Lung (tissue), 12 donors: ENCODE measurements around the gene COL6A2. TPM values are rescaled to one million over a fixed set of nuclear protein-coding genes. Genes with fewer than 3 reads are reported as not detected.
A peak's percentile ranks its signal among the peaks of the same experiment; 100 is the strongest.

Source experiments
- ATAC-seq: fragments of 200-7000 bp; cut with Tn5 transposase; one replicate; pipeline ENCODE4 v1.9.1; 2020; ENCODE audit warnings: moderate number of reproducible peaks; ENCODE audit not compliant: insufficient read depth, low FRiP score
- DNase-seq, 3 donors: peaks; one replicate each; pipeline ENCODE4 v3.0.0-alpha.2; 2013 to 2017
- H3K27ac ChIP-seq, 2 donors: one replicate each; pipeline ENCODE4 v1.5.1; 2013; ENCODE audit warnings: mild to moderate bottlenecking in 2 of 2, moderate library complexity in 2 of 2, control low read depth in 1 of 2, inconsistent platforms in 1 of 2, low read depth in 1 of 2, low read length in 1 of 2
- H3K27me3 ChIP-seq, 3 donors: one replicate each; pipeline ENCODE4 v1.5.1; 2013; ENCODE audit warnings: low read length in 2 of 3; ENCODE audit not compliant: control insufficient read depth in 3 of 3, insufficient read depth in 3 of 3
- H3K36me3 ChIP-seq, 4 donors: one replicate each; pipeline ENCODE4 v1.5.1; 2013; ENCODE audit warnings: low read length in 4 of 4, mild to moderate bottlenecking in 1 of 4, moderate library complexity in 1 of 4; ENCODE audit not compliant: control insufficient read depth in 4 of 4, insufficient read depth in 4 of 4
- H3K4me1 ChIP-seq, 5 donors: one replicate each; pipeline ENCODE4 v1.5.1; 2013; ENCODE audit warnings: low read length in 5 of 5, mild to moderate bottlenecking in 2 of 5, moderate library complexity in 1 of 5; ENCODE audit not compliant: control insufficient read depth in 5 of 5, insufficient read depth in 5 of 5
- H3K4me3 ChIP-seq: one replicate; pipeline ENCODE4 v1.5.1; 2013; ENCODE audit warnings: mild to moderate bottlenecking, control low read depth, moderate library complexity
- H3K9ac ChIP-seq, 2 donors: one replicate each; pipeline ENCODE4 v1.5.1; 2013; ENCODE audit warnings: low read length in 2 of 2, control low read depth in 1 of 2; ENCODE audit not compliant: insufficient read depth in 1 of 2
- H3K9me3 ChIP-seq, 4 donors: one replicate each; pipeline ENCODE4 v1.5.1; 2013; ENCODE audit warnings: low read length in 3 of 4, mild to moderate bottlenecking in 1 of 4, moderate library complexity in 1 of 4; ENCODE audit not compliant: control insufficient read depth in 4 of 4, insufficient read depth in 3 of 4
- CTCF ChIP-seq: IDR thresholded peaks from 2 replicates; pipeline ENCODE4 v1.5.1; 2012; ENCODE audit warnings: mild to moderate bottlenecking; ENCODE audit errors: control extremely low read depth, extremely low read depth
- WGBS, 2 donors: extraction: QIAGEN DNeasy Blood & Tissue Kit; methylation state at CpG; one replicate each; pipeline ENCODE4 v1.1.7; 2013; 5-methylcytosine and 5-hydroxymethylcytosine counted together
- polyA plus RNA-seq, 2 donors: library from polyadenylated mRNA; stranded (reverse); fragments of 200-250 nt; gene quantifications; one replicate each; pipeline ENCODE4 v1.2.1, GENCODE V29; 2013
- total RNA-seq, 2 donors: library from RNA; depleted of rRNA in 1 of 2; stranded (reverse); fragments of >200 nt in 1 of 2; gene quantifications; one replicate each; pipeline ENCODE4 v1.2.1, GENCODE V29; 2014 to 2021
- donor health status: control.
- donor health status: control.
- donor health status: Bipolar disorder and iron deficiency.
- donor health status: healthy.
- donor health status: DM: yes; HTN: yes; CAD: no.

COL6A2 gene
- total and polyA plus RNA-seq, 4 donors: 192 to 466 (median 292) TPM

GRCh38 chr21:46067505-46068201 is 30.3 kb upstream of the COL6A2 start:
- Histone ChIP-seq H3K9ac (no peak overlapping the region), H3K36me3 (no peaks in the 10 kb centered on the region)

GRCh38 chr21:46068516-46069079 is 29.3 kb upstream of the COL6A2 start:
- TF ChIP-seq CTCF: no peak
- H3K9ac ChIP-seq: no peak overlapping the region
- H3K9me3 ChIP-seq: peaks cover 0 to 5% (median 0%) of the 10 kb centered on the region in 4 donors
- H3K4me1 ChIP-seq: peaks cover 0 to 36% (median 16%) of the 10 kb centered on the region in 5 donors
- no peak overlapping the region for H3K4me3 ChIP-seq
- WGBS, 2 donors: 64 to 87% methylated on average over 13 to 14 of the region's 14 CpGs
- no peaks in the 10 kb centered on the region for H3K27me3 ChIP-seq
- no peak overlapping the region for H3K27ac ChIP-seq
- ATAC-seq: no peak
- no peaks in the 10 kb centered on the region for H3K36me3 ChIP-seq
- no peak for DNase-seq

More at GRCh38 chr21:46067505-46068201, 30.3 kb upstream of the COL6A2 start:
- Histone ChIP-seq H3K4me3 (no peak overlapping the region), H3K9me3 (peaks cover 0 to 11% (median 3%) of the 10 kb centered on the region in 4 donors), H3K27me3 (no peaks in the 10 kb centered on the region), H3K27ac (peak overlapping the region in 1 of 2 donors; percentile 43), H3K4me1 (peaks cover 0 to 36% (median 16%) of the 10 kb centered on the region in 5 donors)
- ATAC-seq: no peak
- no peak for DNase-seq
- 84 to 96% methylated on average over 31 to 32 of the region's 32 CpGs for WGBS, 2 donors
- no peak for TF ChIP-seq CTCF

GRCh38 chr21:46069166-46069565 is 28.7 kb upstream of the COL6A2 start:
- peaks cover 0 to 36% (median 16%) of the 10 kb centered on the region in 5 donors for H3K4me1 ChIP-seq
- H3K36me3 ChIP-seq: no peaks in the 10 kb centered on the region
- DNase-seq (no peak), ATAC-seq (no peak)
- H3K27me3 ChIP-seq: no peaks in the 10 kb centered on the region
- H3K4me3 ChIP-seq: no peak overlapping the region
- no peak for TF ChIP-seq CTCF
- 93 to 100% methylated on average over 2 to 13 of the region's 13 CpGs for WGBS, 2 donors
- no peak overlapping the region for H3K9ac ChIP-seq
- H3K9me3 ChIP-seq: peaks cover 0 to 2% (median 0%) of the 10 kb centered on the region in 4 donors
- H3K27ac ChIP-seq: no peak overlapping the region
